ENCODE data around the gene CEMP1. TPM values are rescaled to one million over a fixed set of nuclear protein-coding genes. Genes with fewer than 3 reads are reported as not detected.

Gene CEMP1
- total RNA-seq, 1 experiment from 2014 or later, result not detected

DNA sequence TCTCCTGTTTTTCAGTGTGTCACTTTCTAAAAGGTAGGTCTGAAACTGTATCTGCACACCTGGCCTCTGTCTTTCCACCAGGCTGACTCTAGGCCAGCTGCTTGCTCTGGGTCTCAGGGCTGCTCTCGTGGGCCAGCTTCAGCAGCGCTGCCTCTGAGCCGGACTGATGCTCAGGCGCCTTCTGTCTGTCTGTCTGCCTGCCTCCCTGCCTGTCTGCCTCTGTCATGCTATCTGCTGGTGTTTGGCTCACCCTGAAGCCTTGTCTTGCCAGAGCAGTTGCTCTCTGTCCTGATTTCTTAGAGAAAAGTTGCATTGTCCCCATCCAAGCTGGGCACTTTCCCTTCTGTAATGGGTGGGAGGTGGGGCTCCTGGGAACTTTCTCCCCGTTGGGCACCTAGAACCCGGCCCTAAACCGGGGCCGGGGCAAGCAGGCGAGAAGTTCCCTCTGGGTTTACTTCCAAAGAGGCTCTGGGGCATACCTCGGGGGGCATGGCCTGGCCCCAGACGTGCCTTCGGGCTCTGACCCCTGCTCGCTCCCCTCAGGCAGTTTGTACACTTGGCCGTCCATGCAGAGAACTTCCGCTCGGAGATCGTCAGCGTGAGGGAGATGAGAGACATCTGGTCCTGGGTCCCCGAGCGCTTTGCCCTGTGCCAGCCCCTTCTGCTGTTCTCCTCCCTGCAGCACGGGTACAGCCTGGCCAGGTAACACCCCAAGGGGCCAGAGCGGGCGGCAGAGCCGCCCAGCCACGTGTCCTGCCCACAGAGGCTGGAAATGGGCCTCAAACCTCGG is 33.3 kb downstream of the CEMP1 start:
- Histone ChIP-seq H3K56ac (ENCODE audit: insufficient read length, low read depth, low read length) (no peak overlapping the region), H3K9ac (ENCODE audit: extremely low read depth, insufficient read length, low read length) (no peak overlapping the region), H3K14ac (ENCODE audit: insufficient read depth, low read length) (no peak overlapping the region), H4K8ac (replicated peaks; ENCODE audit: insufficient read length, low read depth, low read length) (no peak overlapping the region), H2BK15ac (ENCODE audit: low read depth, low read length) (no peak overlapping the region), H4K5ac (ENCODE audit: insufficient read length, low read depth, low read length) (no peak overlapping the region), H3K18ac (ENCODE audit: insufficient read length, low read depth, low read length) (no peak overlapping the region), H3K79me1 (ENCODE audit: insufficient read depth, low read depth, low read length, poor library complexity, severe bottlenecking) (no peaks in the 10 kb centered on the region), H3K23me2 (ENCODE audit: insufficient read length, low read depth, low read length, poor library complexity, severe bottlenecking) (peaks cover 3% of the 10 kb centered on the region), H3K79me2 (ENCODE audit: insufficient read depth, low read length) (no peaks in the 10 kb centered on the region), H4K91ac (ENCODE audit: insufficient read length, low read depth, low read length) (no peak overlapping the region), H3K4ac (ENCODE audit: low read depth, low read length) (no peak overlapping the region), H2BK12ac (ENCODE audit: insufficient read length, low read depth, low read length) (no peak overlapping the region), H3K23ac (ENCODE audit: insufficient read length, low read depth, low read length) (no peak overlapping the region), H3K4me2 (ENCODE audit: insufficient read depth, insufficient read length, low read length) (no peak overlapping the region), H2BK20ac (ENCODE audit: low read depth, low read length, poor library complexity, severe bottlenecking) (no peak overlapping the region), H3K27me3 (ENCODE audit: insufficient read depth, low read length) (no peaks in the 10 kb centered on the region), H2AK5ac (ENCODE audit: insufficient read length, low read length) (no peak overlapping the region), H3K27ac (ENCODE audit: insufficient read length, low read depth, low read length) (no peak overlapping the region), H4K20me1 (ENCODE audit: control insufficient read depth, insufficient read depth, insufficient read length) (no peaks in the 10 kb centered on the region), H3T11ph (ENCODE audit: low read length) (no peak overlapping the region), H2BK5ac (ENCODE audit: insufficient read length, low read length) (no peak overlapping the region), H3K4me1 (ENCODE audit: insufficient read depth, low read length) (no peaks in the 10 kb centered on the region), H3K9me3 (ENCODE audit: control insufficient read depth, low read depth, low read length) (no peaks in the 10 kb centered on the region), H2AFZ (ENCODE audit: low read length) (no peak overlapping the region), H2BK120ac (ENCODE audit: low read depth, low read length, poor library complexity, severe bottlenecking) (no peak overlapping the region)
- H3K27ac Mint-ChIP-seq, result no peak overlapping the region
- TF ChIP-seq, protein P1, sequence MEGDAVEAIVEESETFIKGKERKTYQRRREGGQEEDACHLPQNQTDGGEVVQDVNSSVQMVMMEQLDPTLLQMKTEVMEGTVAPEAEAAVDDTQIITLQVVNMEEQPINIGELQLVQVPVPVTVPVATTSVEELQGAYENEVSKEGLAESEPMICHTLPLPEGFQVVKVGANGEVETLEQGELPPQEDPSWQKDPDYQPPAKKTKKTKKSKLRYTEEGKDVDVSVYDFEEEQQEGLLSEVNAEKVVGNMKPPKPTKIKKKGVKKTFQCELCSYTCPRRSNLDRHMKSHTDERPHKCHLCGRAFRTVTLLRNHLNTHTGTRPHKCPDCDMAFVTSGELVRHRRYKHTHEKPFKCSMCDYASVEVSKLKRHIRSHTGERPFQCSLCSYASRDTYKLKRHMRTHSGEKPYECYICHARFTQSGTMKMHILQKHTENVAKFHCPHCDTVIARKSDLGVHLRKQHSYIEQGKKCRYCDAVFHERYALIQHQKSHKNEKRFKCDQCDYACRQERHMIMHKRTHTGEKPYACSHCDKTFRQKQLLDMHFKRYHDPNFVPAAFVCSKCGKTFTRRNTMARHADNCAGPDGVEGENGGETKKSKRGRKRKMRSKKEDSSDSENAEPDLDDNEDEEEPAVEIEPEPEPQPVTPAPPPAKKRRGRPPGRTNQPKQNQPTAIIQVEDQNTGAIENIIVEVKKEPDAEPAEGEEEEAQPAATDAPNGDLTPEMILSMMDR (conservative IDR thresholded peaks at IDR 0.05), result no peak
- H3K4me3 Mint-ChIP-seq, result no peak overlapping the region
- WGBS (ENCODE audit: extremely low coverage, insufficient read length, low lambda C conversion rate), result no CpG with 5 or more reads among the region's 26 CpGs
- H3K4me1 Mint-ChIP-seq, result peaks cover 3 to 5% of the 10 kb centered on the region in 2 experiments
- peaks cover 0 to 18% (median 4%) of the 10 kb centered on the region in 3 experiments; a peak in 4 of 7 replicates for H3K36me3 Mint-ChIP-seq (ENCODE audit: insufficient read depth in 1 of 3, low read depth in 3 of 3)
- H3K9me3 Mint-ChIP-seq, result no peaks in the 10 kb centered on the region
- no peaks in the 10 kb centered on the region for H3K27me3 Mint-ChIP-seq (ENCODE audit: low read depth)
- no peak for DNase-seq
